ENCODE data around the gene IFNL4.
A peak's percentile ranks its signal among the peaks of the same experiment; 100 is the strongest.

The IFNL4 gene

GRCh38 chr19:39237200-39238184 is 11.2 kb downstream of the IFNL4 start:
- H2AFZ ChIP-seq (ENCODE audit: low read length), result peak overlapping the region; percentile 82
- H3K4me2 ChIP-seq (ENCODE audit: low read depth, low read length, poor library complexity, severe bottlenecking), result peak overlapping the region; percentile 82
- peak overlapping the region; percentile 71 for H3K9ac ChIP-seq (ENCODE audit: low read depth, low read length, poor library complexity, severe bottlenecking)

GRCh38 chr19:39236527-39236926 is 12.1 kb downstream of the IFNL4 start:
- Histone ChIP-seq H3K9me2 (replicated peaks; ENCODE audit: low read depth, low read length) (no peaks in the 10 kb centered on the region), H2AFZ (ENCODE audit: low read length) (no peak overlapping the region), H4K20me1 (ENCODE audit: insufficient read depth, low read length, poor library complexity, severe bottlenecking) (no peaks in the 10 kb centered on the region), H3K9me3 (ENCODE audit: insufficient read depth, low read depth, low read length) (no peaks in the 10 kb centered on the region), H3K4me2 (ENCODE audit: low read depth, low read length, poor library complexity, severe bottlenecking) (peak overlapping the region; percentile 82), H3K27me3 (ENCODE audit: insufficient read depth, low read length, poor library complexity, severe bottlenecking) (no peaks in the 10 kb centered on the region), H3K79me2 (ENCODE audit: insufficient read depth, low read length) (no peaks in the 10 kb centered on the region), H3K4me3 (ENCODE audit: low read length, poor library complexity, severe bottlenecking) (peak overlapping the region; percentile 74), H3F3A (ENCODE audit: low read depth) (no peaks in the 10 kb centered on the region; the same call in 1 of the 2 replicates), H3K9ac (ENCODE audit: low read depth, low read length, poor library complexity, severe bottlenecking) (peak overlapping the region; percentile 71), H3K4me1 (ENCODE audit: insufficient read depth, low read length, poor library complexity, severe bottlenecking) (peaks cover 52% of the 10 kb centered on the region), H3K36me3 (ENCODE audit: insufficient read depth, low read length) (no peaks in the 10 kb centered on the region)
- TF ChIP-seq EZH2phosphoT487 (IDR thresholded peaks at IDR 0.05; ENCODE audit: borderline replicate concordance) (no peak), CTCF (conservative IDR thresholded peaks at IDR 0.05; ENCODE audit: low read length) (no peak)

More at GRCh38 chr19:39237200-39238184, 11.2 kb downstream of the IFNL4 start:
- TF ChIP-seq EZH2phosphoT487 (IDR thresholded peaks at IDR 0.05; ENCODE audit: borderline replicate concordance) (no peak), CTCF (conservative IDR thresholded peaks at IDR 0.05; ENCODE audit: low read length) (no peak)
- no peaks in the 10 kb centered on the region for H3K36me3 ChIP-seq (ENCODE audit: insufficient read depth, low read length)
- peaks cover 56% of the 10 kb centered on the region for H3K4me1 ChIP-seq (ENCODE audit: insufficient read depth, low read length, poor library complexity, severe bottlenecking)
- no peaks in the 10 kb centered on the region for H3K79me2 ChIP-seq (ENCODE audit: insufficient read depth, low read length)
- H3K4me3 ChIP-seq (ENCODE audit: low read length, poor library complexity, severe bottlenecking), result peak overlapping the region; percentile 74
- no peaks in the 10 kb centered on the region for H4K20me1 ChIP-seq (ENCODE audit: insufficient read depth, low read length, poor library complexity, severe bottlenecking)
- no peaks in the 10 kb centered on the region for H3K9me3 ChIP-seq (ENCODE audit: insufficient read depth, low read depth, low read length)
- H3K27me3 ChIP-seq (ENCODE audit: insufficient read depth, low read length, poor library complexity, severe bottlenecking), result no peaks in the 10 kb centered on the region
- H3F3A ChIP-seq (ENCODE audit: low read depth), result no peaks in the 10 kb centered on the region; the same call in 1 of the 2 replicates
- no peaks in the 10 kb centered on the region for H3K9me2 ChIP-seq (replicated peaks; ENCODE audit: low read depth, low read length)

GRCh38 chr19:39232708-39233107 is 15.9 kb downstream of the IFNL4 start:
- Histone ChIP-seq H3K9me2 (replicated peaks; ENCODE audit: low read depth, low read length) (no peaks in the 10 kb centered on the region), H3K79me2 (ENCODE audit: insufficient read depth, low read length) (no peaks in the 10 kb centered on the region), H3K36me3 (ENCODE audit: insufficient read depth, low read length) (no peaks in the 10 kb centered on the region), H3K9ac (ENCODE audit: low read depth, low read length, poor library complexity, severe bottlenecking) (no peak overlapping the region), H3K4me2 (ENCODE audit: low read depth, low read length, poor library complexity, severe bottlenecking) (no peak overlapping the region), H3F3A (ENCODE audit: low read depth) (no peaks in the 10 kb centered on the region), H3K4me1 (ENCODE audit: insufficient read depth, low read length, poor library complexity, severe bottlenecking) (peaks cover 17% of the 10 kb centered on the region), H4K20me1 (ENCODE audit: insufficient read depth, low read length, poor library complexity, severe bottlenecking) (no peaks in the 10 kb centered on the region), H3K27me3 (ENCODE audit: insufficient read depth, low read length, poor library complexity, severe bottlenecking) (no peaks in the 10 kb centered on the region), H3K9me3 (ENCODE audit: insufficient read depth, low read depth, low read length) (no peaks in the 10 kb centered on the region), H2AFZ (ENCODE audit: low read length) (no peak overlapping the region), H3K4me3 (ENCODE audit: low read length, poor library complexity, severe bottlenecking) (no peak overlapping the region)
- TF ChIP-seq CTCF (conservative IDR thresholded peaks at IDR 0.05; ENCODE audit: low read length), result no peak
- no peak for TF ChIP-seq EZH2phosphoT487 (IDR thresholded peaks at IDR 0.05; ENCODE audit: borderline replicate concordance)
